HepG2 (cell line): ENCODE measurements around the gene CREBZF. TPM values are rescaled to one million over a fixed set of nuclear protein-coding genes. Genes with fewer than 3 reads are reported as not detected.

Experiments
- AGO1 ChIP-seq: fragments of 200-400 bp; formaldehyde crosslinking; IDR thresholded peaks from 2 replicates; pipeline ENCODE4 v1.6.1; 2017; ENCODE audit warnings: mild to moderate bottlenecking, low read depth, low read length, moderate library complexity; ENCODE audit not compliant: poor library complexity, severe bottlenecking
- FOXC1 ChIP-seq: sonication (generic); formaldehyde crosslinking; IDR thresholded peaks from 2 replicates; pipeline ENCODE4 v1.8.0; 2022; ENCODE audit warnings: mild to moderate bottlenecking, missing genetic modification reagents, borderline replicate concordance
- GABPA ChIP-seq, 2 experiments: IDR thresholded peaks; 2 replicates each; pipeline ENCODE4 v1.6.1; 2011 to 2016; ENCODE audit warnings: low read depth in 2 of 2, low read length in 1 of 2, missing biosample characterization in 1 of 2, missing genetic modification characterization in 1 of 2
- HDAC1 ChIP-seq: sonication (generic); formaldehyde crosslinking; IDR thresholded peaks from 2 replicates; pipeline ENCODE4 v1.5.1; 2020; ENCODE audit warnings: mild to moderate bottlenecking, missing genetic modification reagents
- NFKB2 ChIP-seq: sonication (generic); formaldehyde crosslinking; IDR thresholded peaks from 2 replicates; pipeline ENCODE4 v1.4.0; 2020; ENCODE audit warnings: missing genetic modification reagents, borderline replicate concordance
- PHF5A ChIP-seq: IDR thresholded peaks from one replicate; pipeline ENCODE4 v1.6.1; 2018; ENCODE audit warnings: low read depth, missing genetic modification reagents; ENCODE audit not compliant: unreplicated experiment
- RCOR2 ChIP-seq: IDR thresholded peaks from 2 replicates; pipeline ENCODE4 v1.6.1; 2016; ENCODE audit warnings: missing biosample characterization, missing genetic modification reagents
- SKI ChIP-seq: fragments of 450-650 bp; IDR thresholded peaks from one replicate; pipeline ENCODE4 v1.6.1; 2018; ENCODE audit warnings: mild to moderate bottlenecking; ENCODE audit not compliant: partially characterized antibody
- SNAPC5 ChIP-seq: sonication (generic); formaldehyde crosslinking; IDR thresholded peaks from 2 replicates; pipeline ENCODE4 v1.8.1; 2023; ENCODE audit warnings: mild to moderate bottlenecking, missing genetic modification reagents, borderline replicate concordance
- ZHX2 ChIP-seq, 2 experiments: sonication (generic) in 1 of 2; formaldehyde crosslinking in 1 of 2; IDR thresholded peaks; 2 replicates each; pipeline versions ENCODE4 v1.6.1 to v1.9.0; 2014 to 2022; ENCODE audit warnings: antibody characterized with exemption in 1 of 2, borderline replicate concordance in 1 of 2, inconsistent platforms in 1 of 2, low read depth in 1 of 2, missing genetic modification reagents in 1 of 2
- ZNF17 ChIP-seq: sonication (generic); formaldehyde crosslinking; IDR thresholded peaks from 2 replicates; pipeline ENCODE4 v1.5.0; 2020; ENCODE audit warnings: mild to moderate bottlenecking, missing genetic modification reagents
- ZNF678 ChIP-seq: sonication (generic); formaldehyde crosslinking; IDR thresholded peaks from 2 replicates; pipeline ENCODE4 v1.4.0; 2020; ENCODE audit warnings: mild to moderate bottlenecking, missing genetic modification reagents
- polyA plus RNA-seq, 8 experiments: library from polyadenylated mRNA; depleted of rRNA in 3 of 8; stranded (reverse) in 7 of 8; unstranded in 1 of 8; fragments of >200 nt; fragmentation: Illumina TruSeq in 4 of 8; extraction: Trizol in 4 of 8; gene quantifications; 2 replicates each; pipeline versions ENCODE4 v1.2.1 to v1.2.3, GENCODE V29; 2011 to 2016; ENCODE audit warnings: low read depth in 4 of 8, missing spikeins in 1 of 8, mixed read lengths in 1 of 8; ENCODE audit not compliant: insufficient read depth in 1 of 8
- total RNA-seq, 5 experiments: library from RNA; depleted of rRNA; stranded (reverse); fragments of >200 nt; fragmentation: Illumina TruSeq; extraction: Trizol; gene quantifications; 2 replicates each; pipeline ENCODE4 v1.2.3, GENCODE V29; 2016; ENCODE audit warnings: low read depth in 1 of 5
- TF ChIP-seq, protein P1 (sequence below): IDR thresholded peaks from 2 replicates; pipeline ENCODE4 v1.6.1; 2016; ENCODE audit warnings: missing compliant biosample characterization, missing genetic modification reagents, borderline replicate concordance

The CREBZF gene
- total and polyA plus RNA-seq, 2 of the 13 experiments (the other 11 are each of a cell fraction or from before 2014, with no cell fraction given): 30.6 to 43.1 TPM

GRCh38 chr11:85627998-85628770 is 36.7 kb downstream of the CREBZF start, which contains the start of gene TMEM126B (continued):
- TF ChIP-seq RCOR2: no peak
- peak; percentile 59 for TF ChIP-seq ZHX2 (IDR thresholded peaks at IDR 0.05; ENCODE audit: low read depth)
- no peak for TF ChIP-seq ZHX2 (CRISPR knock-in tag; IDR thresholded peaks at IDR 0.05; ENCODE audit: borderline replicate concordance)
- 0 out of 2 replicates have a peak, but pooled peaks have one; percentile 55 for TF ChIP-seq SNAPC5 (CRISPR knock-in tag)
- TF ChIP-seq NFKB2 (CRISPR knock-in tag): peak; percentile 61; the same call in 1 of the 2 replicates
- no peak for TF ChIP-seq ZNF678 (CRISPR knock-in tag)
- TF ChIP-seq, protein P1, sequence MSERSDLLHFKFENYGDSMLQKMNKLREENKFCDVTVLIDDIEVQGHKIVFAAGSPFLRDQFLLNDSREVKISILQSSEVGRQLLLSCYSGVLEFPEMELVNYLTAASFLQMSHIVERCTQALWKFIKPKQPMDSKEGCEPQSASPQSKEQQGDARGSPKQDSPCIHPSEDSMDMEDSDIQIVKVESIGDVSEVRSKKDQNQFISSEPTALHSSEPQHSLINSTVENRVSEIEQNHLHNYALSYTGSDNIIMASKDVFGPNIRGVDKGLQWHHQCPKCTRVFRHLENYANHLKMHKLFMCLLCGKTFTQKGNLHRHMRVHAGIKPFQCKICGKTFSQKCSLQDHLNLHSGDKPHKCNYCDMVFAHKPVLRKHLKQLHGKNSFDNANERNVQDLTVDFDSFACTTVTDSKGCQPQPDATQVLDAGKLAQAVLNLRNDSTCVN (CRISPR knock-in tag): no peak
- no peak for TF ChIP-seq PHF5A (CRISPR knock-in tag)
- TF ChIP-seq HDAC1: peak; percentile 89
- no peak for TF ChIP-seq SKI
- TF ChIP-seq ZNF17 (CRISPR knock-in tag): no peak
- TF ChIP-seq AGO1: no peak
- TF ChIP-seq FOXC1: peak; percentile 46; the same call in 1 of the 2 replicates
- TF ChIP-seq GABPA (IDR thresholded peaks at IDR 0.05; ENCODE audit: low read depth, low read length): peak; percentile 37; the same call in 1 of the 2 replicates
- peak; percentile 78 for TF ChIP-seq GABPA (CRISPR knock-in tag; IDR thresholded peaks at IDR 0.05; ENCODE audit: low read depth)
